Measurements from ENCODE around the gene PRX. TPM values are rescaled to one million over a fixed set of nuclear protein-coding genes. Genes with fewer than 3 reads are reported as not detected.

The PRX gene
- total and polyA plus RNA-seq, 9 of the 15 experiments (the other 6 are each of a cell fraction or from before 2014, with no cell fraction given) = 0.65 to 3.5 (median 1.7) TPM; not detected in 2

- TF ChIP-seq CREB3 (tag; conservative IDR thresholded peaks at IDR 0.05; ENCODE audit: low read depth) (no peak), ZNF512 (tag; IDR thresholded peaks at IDR 0.05) (no peak)
Observed at GRCh38 chr19:40393894-40394815, 19.0 kb downstream of the PRX start (continued).

- H3K79me2 ChIP-seq (ENCODE audit: control insufficient read depth, insufficient read depth, low read length) = no peaks in the 10 kb centered on the region
- H3K27ac ChIP-seq (ENCODE audit: extremely low read depth, low read depth, low read length) = no peak overlapping the region
- 0 out of 2 replicates have a peak overlapping the region, but pooled peaks have one; percentile 15 for H2AFZ ChIP-seq (ENCODE audit: low read depth, low read length)
- no peak for FAIRE-seq
- no peaks in the 10 kb centered on the region for H3K9me1 ChIP-seq (ENCODE audit: control insufficient read depth, insufficient read depth, low read length)
- H3K9me3 ChIP-seq (replicated peaks; ENCODE audit: control insufficient read depth, insufficient read depth, low read depth, low read length) = no peaks in the 10 kb centered on the region
- no peaks in the 10 kb centered on the region for H3K36me3 ChIP-seq (ENCODE audit: control insufficient read depth, insufficient read depth, low read length)
- in situ Hi-C loops (cut with MboI) = no loop called here
- H3K27me3 ChIP-seq (ENCODE audit: control insufficient read depth in 2 of 2, insufficient read depth in 2 of 2, low read length in 2 of 2) = peaks cover 18 to 42% of the 10 kb centered on the region in 2 experiments
- ChIA-PET CTCF (ENCODE audit: low intra/inter-chr PET ratio) (no interaction called here), POLR2A (no interaction called here)
- H3K9ac ChIP-seq (ENCODE audit: insufficient read depth in 1 of 2, low read depth in 2 of 2, low read length in 2 of 2) = peak overlapping the region in 1 of 2 experiments; percentile 38; a peak in 2 of 4 replicates
- no TSS peak for BruUV-seq (replicated peaks)
- peak in 1 of 4 experiments; percentile 42 for DNase-seq (ENCODE audit: extremely low read depth in 1 of 4, low spot score in 3 of 4)
- 25% methylated on average over 9 of the region's 9 CpGs for WGBS (ENCODE audit: insufficient coverage, low coverage, missing lambda C conversion rate)
- H3K4me3 ChIP-seq = no peak overlapping the region
- intact Hi-C loops (cut with micrococcal nuclease) = no loop called here
- no peak overlapping the region for H3K4me2 ChIP-seq (ENCODE audit: insufficient read depth, low read length)
- peak; percentile 85 for ATAC-seq
- peaks cover 6 to 49% of the 10 kb centered on the region in 2 experiments; a peak in 3 of 5 replicates for H3K4me1 ChIP-seq (replicated peaks in 1 of 2; ENCODE audit: control insufficient read depth in 2 of 2, insufficient read depth in 2 of 2, low read length in 2 of 2)
- H4K20me1 ChIP-seq (replicated peaks; ENCODE audit: control insufficient read depth, insufficient read depth, low read length) = no peaks in the 10 kb centered on the region
- peak in 1 of 3 experiments; percentile 16; a peak in 1 of 6 replicates for TF ChIP-seq ZBTB11 (CRISPR knock-in tag; IDR thresholded peaks at IDR 0.05)
- TF ChIP-seq ZFP1 (CRISPR knock-in tag; IDR thresholded peaks at IDR 0.05) = no peak
- no peak for TF ChIP-seq ZBTB12 (CRISPR knock-in tag; IDR thresholded peaks at IDR 0.05)
Observed at GRCh38 chr19:40392894-40393517, 20.2 kb downstream of the PRX start.
